K562 (cell line): Measurements from ENCODE around the gene CSF1. TPM values are rescaled to one million over a fixed set of nuclear protein-coding genes. Genes with fewer than 3 reads are reported as not detected.

ENCODE experiments used
- ARID2 ChIP-seq: fragments of 450-650 bp; IDR thresholded peaks from 2 replicates; pipeline ENCODE4 v1.6.1; 2017; ENCODE audit warnings: antibody characterized with exemption, mild to moderate bottlenecking
- ARID3A ChIP-seq: IDR thresholded peaks from 2 replicates; pipeline ENCODE4 v1.6.1; 2012; ENCODE audit warnings: low read depth, low read length, improper control_type of control experiment, borderline replicate concordance
- ATF7 ChIP-seq: fragments of 450-650 bp; IDR thresholded peaks from 2 replicates; pipeline ENCODE4 v1.7.1; 2014; ENCODE audit warnings: mild to moderate bottlenecking, moderate library complexity
- CBFA2T2 ChIP-seq: fragments of 450-650 bp; conservative IDR thresholded peaks from 2 replicates; pipeline ENCODE4 v1.6.1; 2017; ENCODE audit warnings: mild to moderate bottlenecking
- CBX8 ChIP-seq: fragments of 200-600 bp; sonication (generic); IDR thresholded peaks from 2 replicates; pipeline ENCODE4 v1.6.1; 2012; ENCODE audit warnings: borderline replicate concordance, mixed run types, low read depth, mild to moderate bottlenecking, moderate library complexity, mixed read lengths, low read length, control low read depth, inconsistent platforms; ENCODE audit not compliant: poor library complexity, severe bottlenecking; ENCODE audit errors: extremely low read depth
- ETS2 ChIP-seq: IDR thresholded peaks from 2 replicates; pipeline ENCODE4 v1.6.1; 2016; ENCODE audit warnings: borderline replicate concordance, missing genetic modification characterization, mild to moderate bottlenecking, moderate library complexity, missing compliant biosample characterization; ENCODE audit not compliant: poor library complexity, severe bottlenecking
- FUS ChIP-seq: fragments of 200-400 bp; formaldehyde crosslinking; optimal IDR thresholded peaks from 2 replicates; pipeline ENCODE3; 2017; ENCODE audit warnings: low read depth, low read length
- KHSRP ChIP-seq: fragments of 450-650 bp; IDR thresholded peaks from 2 replicates; pipeline ENCODE4 v1.6.1; 2017
- MAZ ChIP-seq, 2 experiments: fragments of 450-650 bp in 1 of 2; sonication (generic) in 1 of 2; formaldehyde crosslinking; IDR thresholded peaks in 1 of 2; conservative IDR thresholded peaks in 1 of 2; 2 replicates each; pipeline versions ENCODE4 v1.4.0 to v1.5.0; 2020; ENCODE audit warnings: mild to moderate bottlenecking in 1 of 2, missing genetic modification reagents in 1 of 2
- MCM3 ChIP-seq: fragments of 450-650 bp; IDR thresholded peaks from 2 replicates; pipeline ENCODE4 v1.6.1; 2016
- MIER1 ChIP-seq: fragments of 450-650 bp; IDR thresholded peaks from 2 replicates; pipeline ENCODE4 v1.6.1; 2016; ENCODE audit warnings: antibody characterized with exemption, mild to moderate bottlenecking, low read depth
- MITF ChIP-seq: IDR thresholded peaks from 2 replicates; pipeline ENCODE4 v1.6.1; 2014; ENCODE audit warnings: antibody characterized with exemption
- PML ChIP-seq: IDR thresholded peaks from 2 replicates; pipeline ENCODE4 v1.6.1; 2012; ENCODE audit warnings: low read length, inconsistent platforms
- RBFOX2 ChIP-seq: fragments of 200-400 bp; formaldehyde crosslinking; IDR thresholded peaks from 2 replicates; pipeline ENCODE4 v1.6.1; 2017; ENCODE audit warnings: low read depth, mild to moderate bottlenecking, low read length, moderate library complexity
- RBM22 ChIP-seq: fragments of 200-400 bp; formaldehyde crosslinking; IDR thresholded peaks from 2 replicates; pipeline ENCODE4 v1.6.1; 2018; ENCODE audit warnings: low read length, low read depth; ENCODE audit not compliant: poor library complexity, severe bottlenecking
- SAP30 ChIP-seq: fragments of 200-600 bp; sonication (generic); IDR thresholded peaks from 2 replicates; pipeline ENCODE4 v1.6.1; 2012; ENCODE audit warnings: borderline replicate concordance, low read depth, mild to moderate bottlenecking, moderate library complexity, low read length, control low read depth, inconsistent platforms; ENCODE audit not compliant: insufficient read depth, poor library complexity, severe bottlenecking
- TAF9B ChIP-seq: fragments of 450-650 bp; IDR thresholded peaks from 2 replicates; pipeline ENCODE4 v1.6.1; 2018; ENCODE audit warnings: mild to moderate bottlenecking; ENCODE audit not compliant: partially characterized antibody
- ZBTB17 ChIP-seq: fragments of 450-650 bp; formaldehyde crosslinking; IDR thresholded peaks from 2 replicates; pipeline ENCODE4 v1.4.0; 2020; ENCODE audit warnings: mild to moderate bottlenecking
- ZC3H8 ChIP-seq: fragments of 450-650 bp; IDR thresholded peaks from 2 replicates; pipeline ENCODE4 v1.6.1; 2017
- ZNF165 ChIP-seq: fragments of 250-450 bp; sonication (Bioruptor Pico); IDR thresholded peaks from 2 replicates; pipeline ENCODE4 v1.4.0; 2020; ENCODE audit warnings: borderline replicate concordance
- ZNF232 ChIP-seq: sonication (generic); formaldehyde crosslinking; IDR thresholded peaks from 2 replicates; pipeline ENCODE4 v1.8.0; 2022; ENCODE audit warnings: mild to moderate bottlenecking, missing genetic modification reagents
- ZNF507 ChIP-seq: conservative IDR thresholded peaks from 2 replicates; pipeline ENCODE4 v1.6.1; 2017; ENCODE audit warnings: missing genetic modification characterization, missing compliant biosample characterization
- polyA plus RNA-seq, 8 experiments: library from polyadenylated mRNA; depleted of rRNA in 4 of 8; stranded (reverse) in 5 of 8; unstranded in 3 of 8; fragments of >200 nt; fragmentation: Nextera tagmentation in 2 of 8; fragmentation: Illumina TruSeq in 1 of 8; extraction: Ambion mirVana in 2 of 8; extraction: Trizol in 1 of 8; gene quantifications; 2 replicates each; pipeline versions ENCODE4 v1.2.1 to v1.2.3, GENCODE V29; 2011 to 2014; ENCODE audit warnings: inconsistent platforms in 1 of 8, missing spikeins in 1 of 8
- total RNA-seq, 7 experiments: library from RNA; depleted of rRNA in 6 of 7; stranded (reverse); fragments of >200 nt in 6 of 7; fragmentation: Illumina TruSeq in 2 of 7; extraction: Trizol in 2 of 7; gene quantifications; 2 replicates each; pipeline versions ENCODE4 v1.2.1 to v1.2.3, GENCODE V29; 2011 to 2021; ENCODE audit warnings: low replicate concordance in 1 of 7
- TF ChIP-seq, protein P1 (sequence below): fragments of 250-450 bp; sonication (Bioruptor Pico); IDR thresholded peaks from 2 replicates; pipeline ENCODE4 v1.9.0; 2021; ENCODE audit warnings: mild to moderate bottlenecking, inconsistent platforms
- TF ChIP-seq, protein P2 (sequence below), 2 experiments: fragments of 450-650 bp in 1 of 2; sonication (generic) in 1 of 2; formaldehyde crosslinking; conservative IDR thresholded peaks; 2 replicates each; pipeline versions ENCODE4 v1.4.0 to v1.8.1; 2020 to 2022; ENCODE audit warnings: mild to moderate bottlenecking in 1 of 2, missing genetic modification reagents in 1 of 2

CSF1 gene
- total and polyA plus RNA-seq, 9 of the 15 experiments (the other 6 are each of a cell fraction or from before 2014, with no cell fraction given): 0.18 to 11.8 (median 2.8) TPM

DNA sequence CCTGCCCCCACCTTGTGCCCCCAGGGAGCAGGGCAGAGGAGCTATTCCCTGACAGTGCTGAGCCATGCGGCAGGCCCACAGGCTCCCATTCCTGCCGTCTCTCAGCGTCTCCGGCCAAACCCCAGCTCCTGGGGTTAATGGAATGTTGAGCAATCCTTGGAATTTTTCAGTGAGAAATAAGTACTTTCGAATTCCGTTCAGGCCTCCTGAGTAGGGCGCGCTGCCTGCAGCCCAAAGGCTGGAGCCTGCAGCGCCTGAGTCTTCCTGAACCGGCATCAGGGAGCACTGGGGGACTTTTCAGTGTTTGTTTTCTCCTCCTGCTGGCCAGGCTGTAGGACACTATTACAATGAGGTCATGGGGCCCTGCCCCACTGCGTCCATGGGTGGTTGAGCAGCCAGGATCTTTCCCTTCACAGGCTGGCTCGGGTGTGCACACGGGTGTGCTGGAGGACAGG, 33.3 kb upstream of the CSF1 start (continued):
- no peak for TF ChIP-seq MIER1
- no peak for TF ChIP-seq ARID3A
- TF ChIP-seq KHSRP: no peak
- no peak for TF ChIP-seq TAF9B
- no peak for TF ChIP-seq FUS
- no peak for TF ChIP-seq ZBTB17 (CRISPR knock-in tag)
- no peak for TF ChIP-seq CBFA2T2
- TF ChIP-seq ZC3H8: no peak
- no peak for TF ChIP-seq ZNF507 (tag)
- TF ChIP-seq MAZ (CRISPR knock-in tag; conservative IDR thresholded peaks at IDR 0.05 in 1 of 2, IDR thresholded peaks at IDR 0.05 in 1 of 2): no peak
- TF ChIP-seq SAP30: no peak
- TF ChIP-seq, protein P1, sequence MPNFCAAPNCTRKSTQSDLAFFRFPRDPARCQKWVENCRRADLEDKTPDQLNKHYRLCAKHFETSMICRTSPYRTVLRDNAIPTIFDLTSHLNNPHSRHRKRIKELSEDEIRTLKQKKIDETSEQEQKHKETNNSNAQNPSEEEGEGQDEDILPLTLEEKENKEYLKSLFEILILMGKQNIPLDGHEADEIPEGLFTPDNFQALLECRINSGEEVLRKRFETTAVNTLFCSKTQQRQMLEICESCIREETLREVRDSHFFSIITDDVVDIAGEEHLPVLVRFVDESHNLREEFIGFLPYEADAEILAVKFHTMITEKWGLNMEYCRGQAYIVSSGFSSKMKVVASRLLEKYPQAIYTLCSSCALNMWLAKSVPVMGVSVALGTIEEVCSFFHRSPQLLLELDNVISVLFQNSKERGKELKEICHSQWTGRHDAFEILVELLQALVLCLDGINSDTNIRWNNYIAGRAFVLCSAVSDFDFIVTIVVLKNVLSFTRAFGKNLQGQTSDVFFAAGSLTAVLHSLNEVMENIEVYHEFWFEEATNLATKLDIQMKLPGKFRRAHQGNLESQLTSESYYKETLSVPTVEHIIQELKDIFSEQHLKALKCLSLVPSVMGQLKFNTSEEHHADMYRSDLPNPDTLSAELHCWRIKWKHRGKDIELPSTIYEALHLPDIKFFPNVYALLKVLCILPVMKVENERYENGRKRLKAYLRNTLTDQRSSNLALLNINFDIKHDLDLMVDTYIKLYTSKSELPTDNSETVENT (CRISPR knock-in tag): no peak
- no peak for TF ChIP-seq MITF
- no peak for TF ChIP-seq ETS2 (tag)
- TF ChIP-seq CBX8: no peak
- TF ChIP-seq RBM22: no peak
- TF ChIP-seq MCM3: no peak
- no peak for TF ChIP-seq ARID2
- TF ChIP-seq, protein P2, sequence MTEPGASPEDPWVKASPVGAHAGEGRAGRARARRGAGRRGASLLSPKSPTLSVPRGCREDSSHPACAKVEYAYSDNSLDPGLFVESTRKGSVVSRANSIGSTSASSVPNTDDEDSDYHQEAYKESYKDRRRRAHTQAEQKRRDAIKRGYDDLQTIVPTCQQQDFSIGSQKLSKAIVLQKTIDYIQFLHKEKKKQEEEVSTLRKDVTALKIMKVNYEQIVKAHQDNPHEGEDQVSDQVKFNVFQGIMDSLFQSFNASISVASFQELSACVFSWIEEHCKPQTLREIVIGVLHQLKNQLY (CRISPR knock-in tag; conservative IDR thresholded peaks at IDR 0.05): no peak
- TF ChIP-seq ZNF232 (CRISPR knock-in tag): no peak
- TF ChIP-seq ZNF165 (CRISPR knock-in tag): no peak
- TF ChIP-seq PML: no peak
- peak; percentile 80 for TF ChIP-seq ATF7
- TF ChIP-seq RBFOX2: 0 out of 2 replicates have a peak, but pooled peaks have one; percentile 20
